ENCODE results near the gene CACNA2D1. TPM values are rescaled to one million over a fixed set of nuclear protein-coding genes. Genes with fewer than 3 reads are reported as not detected.

Gene CACNA2D1
- total RNA-seq, 1 experiment from 2014 or later, result 0.27 TPM

DNA sequence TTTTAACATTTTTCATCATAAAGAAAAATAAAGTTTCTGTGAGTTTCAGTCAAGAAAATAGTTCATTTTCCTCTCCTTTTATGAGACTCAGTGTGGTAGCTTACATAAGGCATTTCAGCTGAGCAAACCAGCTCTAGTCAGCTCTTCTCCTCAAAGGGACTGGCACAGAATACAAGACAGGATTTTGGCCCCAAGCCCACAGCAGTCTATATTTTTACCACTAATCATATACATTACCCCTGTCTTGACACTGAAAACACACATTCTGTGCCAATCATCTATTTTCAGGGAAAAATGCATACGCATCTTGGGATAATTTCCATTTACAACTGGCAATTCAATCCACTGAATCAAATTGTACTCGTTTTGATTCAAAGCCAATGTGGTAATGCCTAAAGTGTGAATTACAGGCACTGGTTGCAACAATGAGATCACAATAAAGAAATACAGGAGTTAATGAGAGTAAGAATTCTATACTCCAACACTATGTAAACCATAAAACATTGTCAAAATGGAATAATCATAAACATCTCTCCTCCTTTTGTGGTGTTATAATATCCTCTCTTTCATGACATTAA is 186.4 kb downstream of the CACNA2D1 start:
- DNase-seq (ENCODE audit: low read depth, low spot score), result no peak
- BruUV-seq (replicated peaks), result no TSS peak
- Histone ChIP-seq H3K9me2 (ENCODE audit: insufficient read depth) (no peaks in the 10 kb centered on the region), H3K79me2 (ENCODE audit: insufficient read depth, low read length) (no peaks in the 10 kb centered on the region), H3K27me3 (ENCODE audit: insufficient read depth, low read length) (no peaks in the 10 kb centered on the region), H3K9me3 (ENCODE audit: control insufficient read depth in 1 of 2, insufficient read depth in 1 of 2, low read depth in 1 of 2, low read length in 2 of 2) (no peaks in the 10 kb centered on the region), H3K27ac (ENCODE audit: low read depth, low read length) (no peak overlapping the region), H3K9ac (ENCODE audit: low read length) (no peak overlapping the region), H2AFZ (ENCODE audit: low read depth, low read length, poor library complexity, severe bottlenecking) (no peak overlapping the region), H3K36me3 (ENCODE audit: control insufficient read depth in 1 of 2, insufficient read depth in 2 of 2, low read length in 2 of 2) (no peaks in the 10 kb centered on the region), H3K4me2 (ENCODE audit: low read length) (no peak overlapping the region), H3K4me3 (replicated peaks in 1 of 2; ENCODE audit: low read depth in 1 of 2, low read length in 2 of 2) (no peak overlapping the region), H4K20me1 (ENCODE audit: insufficient read depth) (no peaks in the 10 kb centered on the region), H3K4me1 (ENCODE audit: control insufficient read depth in 1 of 2, insufficient read depth in 2 of 2, low read length in 2 of 2) (no peaks in the 10 kb centered on the region)
- RAD21 ChIA-PET (ENCODE audit: low non-redundant PET in 1 of 2, low total read pairs in 2 of 2, uncharacterized antibody in 2 of 2, unreplicated experiment in 2 of 2), result no interaction called here
- ATAC-seq, result no peak
- POLR2A ChIA-PET, result no interaction called here
- intact Hi-C loops (cut with micrococcal nuclease), result no loop called here
- TF ChIP-seq ATF3 (IDR thresholded peaks at IDR 0.05), result no peak
- TF ChIP-seq, protein P1, sequence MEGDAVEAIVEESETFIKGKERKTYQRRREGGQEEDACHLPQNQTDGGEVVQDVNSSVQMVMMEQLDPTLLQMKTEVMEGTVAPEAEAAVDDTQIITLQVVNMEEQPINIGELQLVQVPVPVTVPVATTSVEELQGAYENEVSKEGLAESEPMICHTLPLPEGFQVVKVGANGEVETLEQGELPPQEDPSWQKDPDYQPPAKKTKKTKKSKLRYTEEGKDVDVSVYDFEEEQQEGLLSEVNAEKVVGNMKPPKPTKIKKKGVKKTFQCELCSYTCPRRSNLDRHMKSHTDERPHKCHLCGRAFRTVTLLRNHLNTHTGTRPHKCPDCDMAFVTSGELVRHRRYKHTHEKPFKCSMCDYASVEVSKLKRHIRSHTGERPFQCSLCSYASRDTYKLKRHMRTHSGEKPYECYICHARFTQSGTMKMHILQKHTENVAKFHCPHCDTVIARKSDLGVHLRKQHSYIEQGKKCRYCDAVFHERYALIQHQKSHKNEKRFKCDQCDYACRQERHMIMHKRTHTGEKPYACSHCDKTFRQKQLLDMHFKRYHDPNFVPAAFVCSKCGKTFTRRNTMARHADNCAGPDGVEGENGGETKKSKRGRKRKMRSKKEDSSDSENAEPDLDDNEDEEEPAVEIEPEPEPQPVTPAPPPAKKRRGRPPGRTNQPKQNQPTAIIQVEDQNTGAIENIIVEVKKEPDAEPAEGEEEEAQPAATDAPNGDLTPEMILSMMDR (IDR thresholded peaks at IDR 0.05 in 2 of 3, conservative IDR thresholded peaks at IDR 0.05 in 1 of 3; ENCODE audit: borderline replicate concordance in 1 of 3, insufficient read depth in 1 of 3, low read depth in 2 of 3, low read length in 2 of 3), result no peak
- no peak for TF ChIP-seq CEBPB (IDR thresholded peaks at IDR 0.05; ENCODE audit: low read depth)
- no peak for TF ChIP-seq FOSL1 (IDR thresholded peaks at IDR 0.05; ENCODE audit: low read depth)
- no peak for TF ChIP-seq JUND (IDR thresholded peaks at IDR 0.05)
- TF ChIP-seq ZBTB33 (IDR thresholded peaks at IDR 0.05; ENCODE audit: extremely low read depth, insufficient replicate concordance, low read length), result no peak
- no peak for TF ChIP-seq SRF (IDR thresholded peaks at IDR 0.05; ENCODE audit: low read depth)
- no peak for TF ChIP-seq RAD21 (IDR thresholded peaks at IDR 0.05; ENCODE audit: low read depth)
- TF ChIP-seq EZH2 (IDR thresholded peaks at IDR 0.05), result no peak
- no peak for TF ChIP-seq SIN3A (IDR thresholded peaks at IDR 0.05; ENCODE audit: low read depth)
- no peak for TF ChIP-seq EZH2phosphoT487 (IDR thresholded peaks at IDR 0.05; ENCODE audit: borderline replicate concordance)
- no peak for TF ChIP-seq MAX (IDR thresholded peaks at IDR 0.05)
- TF ChIP-seq, protein P2, sequence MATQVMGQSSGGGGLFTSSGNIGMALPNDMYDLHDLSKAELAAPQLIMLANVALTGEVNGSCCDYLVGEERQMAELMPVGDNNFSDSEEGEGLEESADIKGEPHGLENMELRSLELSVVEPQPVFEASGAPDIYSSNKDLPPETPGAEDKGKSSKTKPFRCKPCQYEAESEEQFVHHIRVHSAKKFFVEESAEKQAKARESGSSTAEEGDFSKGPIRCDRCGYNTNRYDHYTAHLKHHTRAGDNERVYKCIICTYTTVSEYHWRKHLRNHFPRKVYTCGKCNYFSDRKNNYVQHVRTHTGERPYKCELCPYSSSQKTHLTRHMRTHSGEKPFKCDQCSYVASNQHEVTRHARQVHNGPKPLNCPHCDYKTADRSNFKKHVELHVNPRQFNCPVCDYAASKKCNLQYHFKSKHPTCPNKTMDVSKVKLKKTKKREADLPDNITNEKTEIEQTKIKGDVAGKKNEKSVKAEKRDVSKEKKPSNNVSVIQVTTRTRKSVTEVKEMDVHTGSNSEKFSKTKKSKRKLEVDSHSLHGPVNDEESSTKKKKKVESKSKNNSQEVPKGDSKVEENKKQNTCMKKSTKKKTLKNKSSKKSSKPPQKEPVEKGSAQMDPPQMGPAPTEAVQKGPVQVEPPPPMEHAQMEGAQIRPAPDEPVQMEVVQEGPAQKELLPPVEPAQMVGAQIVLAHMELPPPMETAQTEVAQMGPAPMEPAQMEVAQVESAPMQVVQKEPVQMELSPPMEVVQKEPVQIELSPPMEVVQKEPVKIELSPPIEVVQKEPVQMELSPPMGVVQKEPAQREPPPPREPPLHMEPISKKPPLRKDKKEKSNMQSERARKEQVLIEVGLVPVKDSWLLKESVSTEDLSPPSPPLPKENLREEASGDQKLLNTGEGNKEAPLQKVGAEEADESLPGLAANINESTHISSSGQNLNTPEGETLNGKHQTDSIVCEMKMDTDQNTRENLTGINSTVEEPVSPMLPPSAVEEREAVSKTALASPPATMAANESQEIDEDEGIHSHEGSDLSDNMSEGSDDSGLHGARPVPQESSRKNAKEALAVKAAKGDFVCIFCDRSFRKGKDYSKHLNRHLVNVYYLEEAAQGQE (IDR thresholded peaks at IDR 0.05; ENCODE audit: low read depth), result no peak
- no peak for TF ChIP-seq ZFX (IDR thresholded peaks at IDR 0.05)
- CTCF ChIA-PET, result no interaction called here

Measured in HCT116 (cell line).